Mucosa of stomach (tissue), 1 donor: ENCODE measurements around the gene RNU1-2.
"Not testable (repeated sequence)": the region's sequence is repeated elsewhere in the genome, so short reads cannot be mapped to it uniquely, and the experiment has no call there.

Experiments
- H3K27me3 ChIP-seq: one replicate; pipeline ENCODE4 v1.7.0; 2013; ENCODE audit warnings: mild to moderate bottlenecking, low read length; ENCODE audit not compliant: control insufficient read depth, insufficient read depth
- H3K36me3 ChIP-seq: one replicate; pipeline ENCODE4 v1.7.0; 2013; ENCODE audit warnings: low read length; ENCODE audit not compliant: control insufficient read depth, insufficient read depth
- H3K4me1 ChIP-seq: one replicate; pipeline ENCODE4 v1.7.0; 2013; ENCODE audit warnings: mild to moderate bottlenecking, low read length; ENCODE audit not compliant: control insufficient read depth, insufficient read depth
- H3K4me3 ChIP-seq: one replicate; pipeline ENCODE4 v1.7.0; 2013; ENCODE audit warnings: low read length
- H3K9ac ChIP-seq: one replicate; pipeline ENCODE4 v1.7.0; 2013; ENCODE audit warnings: mild to moderate bottlenecking, low read length, moderate library complexity
- H3K9me3 ChIP-seq: one replicate; pipeline ENCODE4 v1.7.0; 2013; ENCODE audit warnings: mild to moderate bottlenecking, low read length, moderate library complexity; ENCODE audit not compliant: control insufficient read depth
- donor health status: Pancreatic carcinoma.

The RNU1-2 gene

GRCh38 chr1:16916036-16916880, 20.5 kb downstream of the RNU1-2 start:
- not testable (repeated sequence) for H3K9me3 ChIP-seq, H3K27me3 ChIP-seq, H3K4me3 ChIP-seq, H3K9ac ChIP-seq, H3K4me1 ChIP-seq, H3K36me3 ChIP-seq

- Histone ChIP-seq H3K27me3 (no peaks in the 10 kb centered on the region), H3K9ac (no peak overlapping the region), H3K4me1 (peaks cover 3% of the 10 kb centered on the region), H3K4me3 (no peak overlapping the region), H3K36me3 (no peaks in the 10 kb centered on the region), H3K9me3 (no peaks in the 10 kb centered on the region)
Measured at GRCh38 chr1:16918371-16918770, 22.6 kb downstream of the RNU1-2 start.

GRCh38 chr1:16918936-16919665, 23.3 kb downstream of the RNU1-2 start:
- not testable (repeated sequence) for H3K4me3 ChIP-seq, H3K9ac ChIP-seq, H3K36me3 ChIP-seq, H3K9me3 ChIP-seq, H3K27me3 ChIP-seq, H3K4me1 ChIP-seq

- H3K36me3 ChIP-seq = no peaks in the 10 kb centered on the region
- no peak overlapping the region for H3K9ac ChIP-seq
- H3K9me3 ChIP-seq = no peaks in the 10 kb centered on the region
- H3K4me3 ChIP-seq = no peak overlapping the region
- H3K27me3 ChIP-seq = no peaks in the 10 kb centered on the region
- peaks cover 6% of the 10 kb centered on the region for H3K4me1 ChIP-seq
Measured at GRCh38 chr1:16920951-16921350, 25.2 kb downstream of the RNU1-2 start.

GRCh38 chr1:16921391-16922185, 25.8 kb downstream of the RNU1-2 start, which contains the start of gene CROCC:
CROCC (plus strand) TSS chr1:16921931; CDS start chr1:16922019, 88 bp downstream.
- no peak within 1 kb of the TSS for H3K9ac ChIP-seq
- H3K4me3 ChIP-seq = no peak within 1 kb of the TSS

GRCh38 chr1:16922466-16922865, 26.7 kb downstream of the RNU1-2 start:
- H3K27me3 ChIP-seq = no peaks in the 10 kb centered on the region
- H3K9ac ChIP-seq = no peak overlapping the region
- peaks cover 6% of the 10 kb centered on the region for H3K4me1 ChIP-seq
- H3K36me3 ChIP-seq = no peaks in the 10 kb centered on the region
- no peak overlapping the region for H3K4me3 ChIP-seq
- H3K9me3 ChIP-seq = no peaks in the 10 kb centered on the region

More at GRCh38 chr1:16921391-16922185, 25.8 kb downstream of the RNU1-2 start, which contains the start of gene CROCC:
- H3K4me1 ChIP-seq = peaks cover 6% of the 10 kb centered on the region
- H3K9me3 ChIP-seq = no peaks in the 10 kb centered on the region
- no peaks in the 10 kb centered on the region for H3K36me3 ChIP-seq
- no peaks in the 10 kb centered on the region for H3K27me3 ChIP-seq

- Histone ChIP-seq H3K9ac (no peak overlapping the region), H3K27me3 (no peaks in the 10 kb centered on the region), H3K4me1 (peaks cover 6% of the 10 kb centered on the region), H3K9me3 (no peaks in the 10 kb centered on the region), H3K36me3 (no peaks in the 10 kb centered on the region), H3K4me3 (no peak overlapping the region)
Measured at GRCh38 chr1:16922885-16923431, 27.2 kb downstream of the RNU1-2 start.

GRCh38 chr1:16924216-16924918, 28.6 kb downstream of the RNU1-2 start:
- no peaks in the 10 kb centered on the region for H3K9me3 ChIP-seq
- no peak overlapping the region for H3K9ac ChIP-seq
- H3K36me3 ChIP-seq = no peaks in the 10 kb centered on the region
- peaks cover 6% of the 10 kb centered on the region for H3K4me1 ChIP-seq
- H3K27me3 ChIP-seq = no peaks in the 10 kb centered on the region
- no peak overlapping the region for H3K4me3 ChIP-seq

GRCh38 chr1:16924919-16925477, 29.2 kb downstream of the RNU1-2 start:
- H3K9ac ChIP-seq = no peak overlapping the region

GRCh38 chr1:16925635-16926490, 30.1 kb downstream of the RNU1-2 start:
- Histone ChIP-seq H3K4me3 (no peak overlapping the region), H3K27me3 (no peaks in the 10 kb centered on the region), H3K9me3 (no peaks in the 10 kb centered on the region), H3K4me1 (peaks cover 6% of the 10 kb centered on the region), H3K9ac (no peak overlapping the region), H3K36me3 (no peaks in the 10 kb centered on the region)

More at GRCh38 chr1:16924919-16925477, 29.2 kb downstream of the RNU1-2 start:
- H3K4me1 ChIP-seq = peaks cover 6% of the 10 kb centered on the region
- H3K36me3 ChIP-seq = no peaks in the 10 kb centered on the region
- no peak overlapping the region for H3K4me3 ChIP-seq
- H3K27me3 ChIP-seq = no peaks in the 10 kb centered on the region
- no peaks in the 10 kb centered on the region for H3K9me3 ChIP-seq
